Measurements from ENCODE around the gene CIC.

The CIC gene

DNA sequence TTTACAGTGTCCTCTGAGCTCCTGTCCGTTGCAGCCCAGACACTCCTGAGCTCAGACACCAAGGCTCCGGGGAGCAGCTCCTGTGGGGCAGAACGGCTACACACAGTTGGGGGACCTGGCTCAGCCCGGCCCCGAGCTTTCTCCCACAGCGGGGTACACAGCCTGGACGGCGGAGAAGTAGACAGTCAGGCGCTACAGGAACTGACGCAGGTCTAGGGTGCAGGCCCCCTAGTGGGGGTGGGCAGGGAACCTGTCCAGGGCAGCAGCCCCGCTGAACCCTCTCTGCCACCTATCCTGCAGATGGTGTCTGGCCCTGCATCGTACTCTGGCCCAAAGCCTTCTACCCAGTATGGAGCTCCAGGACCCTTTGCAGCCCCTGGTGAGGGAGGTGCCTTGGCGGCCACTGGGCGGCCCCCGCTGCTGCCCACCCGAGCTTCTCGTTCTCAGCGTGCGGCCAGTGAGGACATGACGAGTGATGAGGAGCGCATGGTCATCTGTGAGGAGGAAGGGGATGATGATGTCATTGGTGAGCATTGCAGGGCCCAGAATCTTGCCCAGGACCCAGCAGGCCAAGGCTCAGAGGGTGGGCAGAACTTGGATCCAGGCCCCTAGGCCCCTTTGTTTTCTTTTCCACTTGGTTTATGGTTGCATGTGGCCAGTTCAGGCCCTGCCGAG, 20.0 kb downstream of the CIC start:
- DNase-seq (ENCODE audit: low spot score), result no peak

DNA sequence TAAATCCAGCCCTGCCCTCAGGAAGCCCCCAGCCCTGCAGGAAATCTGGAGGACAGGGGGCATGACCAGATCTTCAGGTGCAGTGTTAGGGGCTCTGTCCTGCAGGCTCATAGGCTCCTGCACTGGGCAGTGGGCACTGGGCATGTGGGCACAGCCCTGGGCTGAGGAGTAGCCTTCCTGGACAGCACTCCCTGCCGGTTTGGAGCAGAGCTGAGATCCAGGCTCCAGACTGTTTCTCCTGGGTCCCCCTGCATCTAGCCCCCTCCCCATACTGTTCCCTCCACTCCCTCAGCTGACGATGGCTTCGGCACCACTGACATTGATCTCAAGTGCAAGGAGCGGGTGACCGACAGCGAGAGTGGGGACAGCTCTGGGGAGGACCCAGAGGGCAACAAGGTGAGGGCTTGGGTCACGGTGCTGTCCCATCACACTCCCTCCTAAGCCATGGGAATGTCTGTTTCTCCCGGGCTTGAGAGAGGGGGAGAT, 20.5 kb downstream of the CIC start:
- DNase-seq (ENCODE audit: low spot score), result no peak

DNA sequence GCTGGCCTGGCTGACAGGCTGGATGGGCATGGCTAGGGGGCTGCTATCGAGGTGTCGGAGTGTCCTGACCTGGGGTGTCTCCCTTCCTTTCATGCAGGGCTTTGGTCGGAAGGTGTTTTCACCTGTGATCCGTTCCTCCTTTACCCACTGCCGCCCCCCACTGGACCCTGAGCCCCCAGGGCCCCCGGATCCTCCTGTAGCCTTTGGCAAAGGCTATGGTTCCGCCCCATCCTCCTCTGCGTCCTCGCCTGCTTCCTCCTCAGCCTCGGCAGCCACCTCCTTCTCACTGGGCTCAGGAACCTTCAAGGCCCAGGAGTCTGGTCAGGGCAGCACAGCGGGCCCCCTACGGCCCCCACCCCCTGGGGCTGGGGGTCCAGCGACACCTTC, 21.1 kb downstream of the CIC start:
- DNase-seq (ENCODE audit: low spot score), result no peak

DNA sequence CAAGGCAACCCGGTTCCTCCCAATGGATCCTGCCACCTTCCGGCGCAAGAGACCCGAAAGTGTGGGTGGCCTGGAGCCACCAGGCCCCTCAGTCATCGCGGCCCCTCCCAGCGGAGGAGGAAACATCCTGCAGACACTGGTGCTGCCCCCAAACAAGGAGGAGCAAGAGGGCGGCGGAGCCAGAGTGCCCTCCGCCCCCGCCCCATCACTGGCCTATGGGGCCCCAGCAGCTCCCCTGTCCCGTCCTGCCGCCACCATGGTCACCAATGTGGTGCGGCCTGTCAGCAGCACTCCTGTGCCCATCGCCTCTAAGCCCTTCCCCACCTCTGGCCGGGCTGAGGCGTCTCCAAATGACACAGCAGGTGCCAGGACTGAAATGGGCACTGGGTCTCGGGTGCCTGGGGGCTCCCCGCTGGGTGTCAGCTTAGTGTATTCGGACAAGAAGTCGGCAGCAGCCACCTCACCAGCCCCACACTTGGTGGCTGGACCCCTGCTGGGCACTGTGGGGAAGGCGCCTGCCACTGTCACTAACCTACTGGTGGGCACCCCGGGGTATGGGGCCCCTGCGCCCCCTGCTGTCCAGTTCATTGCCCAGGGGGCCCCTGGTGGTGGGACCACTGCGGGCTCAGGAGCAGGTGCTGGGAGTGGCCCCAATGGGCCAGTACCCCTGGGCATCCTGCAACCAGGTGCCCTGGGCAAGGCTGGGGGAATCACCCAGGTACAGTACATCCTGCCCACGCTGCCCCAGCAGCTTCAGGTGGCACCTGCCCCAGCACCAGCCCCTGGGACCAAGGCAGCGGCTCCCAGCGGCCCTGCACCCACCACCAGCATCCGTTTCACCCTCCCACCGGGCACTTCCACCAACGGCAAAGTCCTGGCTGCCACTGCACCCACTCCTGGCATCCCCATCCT, 21.7 kb downstream of the CIC start:
- DNase-seq (ENCODE audit: low spot score), result peak; percentile 65

DNA sequence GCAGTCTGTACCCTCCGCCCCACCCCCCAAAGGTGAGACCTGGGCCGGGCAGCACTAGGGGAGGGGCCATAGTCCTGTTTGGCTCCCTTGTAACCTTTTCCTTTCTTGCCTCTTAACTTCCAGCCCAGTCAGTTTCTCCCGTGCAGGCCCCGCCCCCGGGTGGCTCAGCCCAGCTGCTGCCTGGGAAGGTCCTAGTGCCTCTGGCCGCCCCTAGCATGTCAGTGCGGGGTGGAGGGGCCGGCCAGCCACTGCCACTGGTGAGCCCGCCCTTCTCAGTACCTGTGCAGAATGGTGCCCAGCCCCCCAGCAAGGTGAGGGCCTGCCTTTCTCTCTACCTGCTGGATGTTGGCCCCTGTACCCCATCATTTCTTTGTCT, 22.4 kb downstream of the CIC start:
- DNase-seq (ENCODE audit: low spot score), result no peak

DNA sequence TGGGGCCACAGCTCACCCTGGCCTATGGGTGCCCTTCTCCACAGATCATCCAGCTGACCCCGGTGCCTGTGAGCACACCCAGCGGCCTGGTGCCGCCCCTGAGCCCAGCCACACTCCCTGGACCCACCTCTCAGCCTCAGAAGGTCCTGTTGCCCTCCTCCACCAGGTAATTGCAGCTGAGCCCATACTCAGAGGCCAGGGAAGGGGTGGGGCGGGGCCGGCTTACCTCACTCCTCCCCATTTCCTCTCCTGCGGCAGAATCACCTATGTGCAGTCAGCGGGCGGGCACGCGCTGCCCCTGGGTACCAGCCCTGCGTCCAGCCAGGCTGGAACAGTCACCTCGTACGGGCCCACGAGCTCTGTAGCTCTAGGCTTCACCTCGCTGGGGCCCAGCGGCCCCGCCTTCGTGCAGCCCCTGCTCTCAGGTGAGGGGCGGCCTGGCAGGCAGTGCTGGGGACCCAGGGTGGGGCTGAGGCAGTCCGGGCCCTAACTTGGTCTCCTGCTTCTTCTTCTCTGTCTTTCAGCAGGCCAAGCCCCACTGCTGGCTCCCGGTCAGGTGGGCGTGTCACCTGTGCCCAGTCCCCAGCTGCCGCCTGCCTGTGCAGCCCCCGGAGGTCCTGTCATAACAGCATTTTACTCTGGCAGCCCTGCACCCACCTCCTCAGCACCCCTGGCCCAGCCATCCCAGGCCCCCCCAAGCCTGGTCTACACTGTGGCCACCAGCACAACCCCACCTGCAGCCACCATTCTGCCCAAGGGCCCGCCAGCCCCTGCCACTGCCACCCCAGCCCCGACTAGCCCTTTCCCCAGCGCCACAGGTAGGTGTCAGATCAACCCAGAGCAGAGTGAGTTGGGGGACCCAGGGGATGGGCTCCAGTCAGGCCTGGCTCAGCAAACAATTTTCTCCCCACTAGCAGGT, 23.2 kb downstream of the CIC start:
- DNase-seq (ENCODE audit: low spot score), result no peak

DNA sequence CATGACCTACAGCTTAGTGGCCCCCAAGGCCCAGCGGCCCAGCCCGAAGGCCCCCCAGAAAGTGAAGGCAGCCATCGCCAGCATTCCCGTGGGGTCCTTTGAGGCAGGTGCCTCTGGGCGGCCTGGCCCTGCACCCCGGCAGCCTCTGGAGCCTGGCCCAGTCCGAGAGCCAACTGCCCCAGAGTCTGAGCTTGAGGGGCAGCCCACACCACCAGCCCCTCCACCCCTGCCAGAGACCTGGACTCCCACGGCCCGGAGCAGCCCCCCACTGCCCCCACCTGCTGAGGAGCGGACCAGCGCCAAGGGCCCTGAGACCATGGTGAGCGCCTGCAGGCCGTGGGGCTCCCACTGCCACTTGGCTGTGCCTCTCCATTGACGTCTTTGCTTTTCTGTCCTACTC, 23.9 kb downstream of the CIC start:
- DNase-seq (ENCODE audit: low spot score), result no peak

DNA sequence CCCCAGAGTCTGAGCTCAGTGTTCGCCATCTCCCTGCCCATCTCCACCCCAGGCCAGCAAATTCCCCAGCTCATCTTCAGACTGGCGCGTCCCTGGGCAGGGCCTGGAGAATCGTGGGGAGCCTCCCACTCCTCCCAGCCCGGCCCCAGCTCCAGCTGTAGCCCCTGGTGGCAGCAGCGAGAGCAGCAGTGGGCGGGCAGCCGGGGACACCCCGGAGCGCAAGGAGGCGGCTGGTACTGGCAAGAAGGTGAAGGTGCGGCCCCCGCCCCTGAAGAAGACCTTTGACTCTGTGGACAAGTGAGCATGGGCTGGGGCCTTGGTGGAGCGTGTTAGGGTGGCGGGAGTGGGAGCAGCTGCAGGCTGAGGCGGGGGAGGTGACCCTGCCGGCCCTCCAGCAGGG, 24.5 kb downstream of the CIC start:
- no peak for DNase-seq (ENCODE audit: low spot score)

DNA sequence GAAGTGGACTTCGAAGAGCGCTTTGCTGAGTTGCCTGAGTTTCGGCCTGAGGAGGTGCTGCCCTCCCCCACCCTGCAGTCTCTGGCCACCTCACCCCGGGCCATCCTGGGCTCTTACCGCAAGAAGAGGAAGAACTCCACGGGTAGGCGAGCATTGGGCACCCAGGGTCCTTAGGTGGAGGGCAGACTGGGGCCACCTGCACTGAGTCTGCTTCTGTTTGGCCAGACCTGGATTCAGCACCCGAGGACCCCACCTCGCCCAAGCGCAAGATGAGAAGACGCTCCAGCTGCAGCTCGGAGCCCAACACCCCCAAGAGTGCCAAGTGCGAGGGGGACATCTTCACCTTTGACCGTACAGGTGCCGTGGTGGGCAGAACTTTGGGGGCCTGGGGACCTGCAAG, 24.9 kb downstream of the CIC start:
- DNase-seq (ENCODE audit: low spot score), result no peak

DNA sequence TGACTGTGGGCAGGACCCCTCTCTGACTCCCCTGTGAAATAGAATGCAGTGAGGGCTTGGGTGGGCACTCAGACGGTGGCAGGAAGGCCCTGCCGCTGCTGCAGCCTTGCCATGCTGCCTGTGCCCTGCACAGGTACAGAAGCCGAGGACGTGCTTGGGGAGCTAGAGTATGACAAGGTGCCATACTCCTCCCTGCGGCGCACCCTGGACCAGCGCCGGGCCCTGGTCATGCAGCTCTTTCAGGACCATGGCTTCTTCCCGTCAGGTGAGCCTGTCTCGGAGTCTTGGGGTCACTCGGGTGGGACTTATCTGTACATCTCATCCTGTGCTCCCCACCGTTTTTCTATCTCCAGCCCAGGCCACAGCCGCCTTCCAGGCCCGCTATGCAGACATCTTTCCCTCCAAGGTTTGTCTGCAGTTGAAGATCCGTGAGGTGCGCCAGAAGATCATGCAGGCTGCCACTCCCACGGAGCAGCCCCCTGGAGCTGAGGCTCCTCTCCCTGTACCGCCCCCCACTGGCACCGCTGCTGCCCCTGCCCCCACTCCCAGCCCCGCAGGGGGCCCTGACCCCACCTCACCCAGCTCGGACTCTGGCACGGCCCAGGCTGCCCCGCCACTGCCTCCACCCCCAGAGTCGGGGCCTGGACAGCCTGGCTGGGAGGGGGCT, 25.6 kb downstream of the CIC start:
- no peak for DNase-seq (ENCODE audit: low spot score)

DNA sequence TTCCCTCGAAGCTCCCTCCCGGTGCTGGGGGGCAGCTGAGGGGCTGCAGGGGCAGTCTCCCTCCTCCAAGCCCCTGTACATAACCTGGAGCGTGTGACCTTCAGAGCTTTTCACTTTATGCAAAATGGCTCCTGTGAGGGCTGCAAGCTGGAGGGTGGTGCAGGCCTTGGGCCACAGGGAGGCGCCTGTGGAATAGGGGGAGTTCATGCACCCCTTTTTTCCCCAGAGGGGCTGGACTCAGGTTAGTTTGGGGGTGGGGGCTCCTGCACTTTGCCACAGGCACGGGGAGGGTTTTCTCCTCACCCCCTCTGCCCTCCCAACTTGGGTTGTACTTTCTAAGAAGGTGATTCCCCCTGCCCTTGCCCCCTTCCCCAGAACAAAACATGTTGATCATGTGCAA, 26.3 kb downstream of the CIC start:
- DNase-seq (ENCODE audit: low spot score), result no peak

DNA sequence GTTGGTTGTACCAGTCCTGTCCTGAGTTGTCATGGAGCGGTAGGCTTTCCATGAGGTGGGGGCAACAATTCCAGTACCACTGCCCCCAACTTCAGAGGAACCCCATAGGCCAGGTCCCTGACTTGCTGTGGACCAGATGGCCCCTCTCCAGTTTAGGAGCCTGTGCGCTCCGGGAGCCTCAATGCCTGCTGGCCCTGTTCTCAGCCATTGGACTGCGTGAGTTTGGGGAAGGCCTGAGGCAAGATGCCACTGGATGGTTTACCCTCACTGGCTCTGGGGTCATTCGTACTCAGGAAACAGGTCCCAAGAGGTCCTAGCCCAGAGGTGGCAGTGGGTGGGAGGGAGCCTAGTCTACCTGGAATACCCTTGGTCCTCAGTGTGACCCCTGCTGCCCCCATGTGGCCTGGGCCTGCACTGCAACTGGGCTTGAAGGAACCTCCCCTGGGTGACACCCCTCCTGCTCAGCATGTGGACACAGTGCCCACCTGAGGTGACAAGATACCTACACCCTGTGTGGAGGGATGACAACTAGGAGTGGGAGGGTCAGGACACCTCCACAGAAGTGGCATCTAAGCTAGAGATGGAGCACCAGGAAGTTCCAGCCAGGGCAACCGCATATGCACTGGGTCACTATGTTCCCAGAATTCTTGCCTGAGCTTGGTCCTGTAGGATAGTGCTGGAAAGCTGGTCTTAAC, 26.9 kb downstream of the CIC start:
- peak; percentile 87 for DNase-seq (ENCODE audit: low spot score)

DNA sequence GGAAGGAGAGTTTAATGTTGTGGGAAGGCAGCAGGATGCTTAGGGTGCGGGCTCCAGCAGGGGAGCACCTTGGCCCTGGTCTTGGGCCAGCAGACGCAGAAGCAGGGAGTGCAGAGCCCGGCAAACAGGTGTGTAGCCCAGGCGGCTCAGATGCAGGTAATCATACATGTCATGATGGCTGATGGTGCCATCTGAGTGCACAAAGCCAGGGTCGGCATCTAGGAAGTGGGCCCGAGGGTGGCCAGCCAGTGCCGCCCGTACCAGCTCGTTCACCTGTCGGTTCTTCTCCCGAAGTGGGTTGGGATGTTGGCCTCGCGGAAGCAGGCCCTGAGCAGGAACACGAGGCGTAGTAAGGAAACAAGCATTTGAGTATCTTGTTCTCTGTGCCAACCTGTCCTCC, 28.0 kb downstream of the CIC start:
- no peak for DNase-seq (ENCODE audit: low spot score)

DNA sequence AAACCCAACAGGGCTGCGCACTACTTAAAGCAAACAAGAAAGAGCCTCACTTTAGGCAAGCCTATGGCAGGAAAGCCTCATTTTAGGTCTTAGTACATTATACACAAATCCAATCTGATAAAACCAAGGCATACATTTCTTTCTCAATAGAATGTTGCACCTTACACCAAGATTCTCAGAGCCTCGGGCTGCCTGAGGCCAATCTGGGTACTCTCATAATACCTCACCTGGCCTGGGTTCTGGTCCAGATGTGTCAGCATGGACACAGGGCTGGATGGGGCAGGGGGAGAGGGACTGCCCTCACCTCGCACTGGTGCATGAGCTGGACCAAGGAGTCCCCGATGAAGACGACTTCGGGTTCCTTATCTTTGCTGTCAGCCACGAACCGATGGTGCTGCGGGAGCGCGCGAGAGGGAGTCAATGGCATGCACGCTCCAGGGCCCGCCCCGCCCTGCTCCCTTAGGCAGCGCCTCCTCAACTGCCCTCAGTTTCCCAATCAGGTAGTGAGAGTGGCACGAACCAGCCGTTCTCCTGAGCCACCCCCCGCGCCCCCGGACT, 32.7 kb downstream of the CIC start, which contains the start of gene PRR19:
PRR19 (plus strand) TSS at position 487 of the 558 bp plus-strand sequence. CDS start 7,453 bp downstream, outside the sequence.
- DNase-seq (ENCODE audit: low spot score), result peak; percentile 41

DNA sequence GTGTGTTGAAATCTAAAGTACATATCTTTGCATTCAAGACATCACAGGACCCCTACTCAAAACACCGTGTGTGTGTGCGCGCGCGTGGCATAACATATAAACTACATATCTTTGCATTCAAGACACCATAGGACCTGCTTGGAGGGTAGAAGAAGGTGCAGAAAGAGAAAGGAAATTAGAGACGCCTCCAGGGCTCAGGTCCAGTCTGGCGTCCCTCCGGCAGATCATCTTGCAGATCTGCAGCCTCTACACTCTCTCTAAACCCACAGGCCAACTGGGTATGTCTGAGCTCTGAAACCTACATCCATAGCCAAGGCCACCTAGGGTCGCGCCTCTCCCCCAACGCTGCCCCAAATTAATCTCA, 34.0 kb downstream of the CIC start:
- DNase-seq (ENCODE audit: low spot score), result no peak

DNA sequence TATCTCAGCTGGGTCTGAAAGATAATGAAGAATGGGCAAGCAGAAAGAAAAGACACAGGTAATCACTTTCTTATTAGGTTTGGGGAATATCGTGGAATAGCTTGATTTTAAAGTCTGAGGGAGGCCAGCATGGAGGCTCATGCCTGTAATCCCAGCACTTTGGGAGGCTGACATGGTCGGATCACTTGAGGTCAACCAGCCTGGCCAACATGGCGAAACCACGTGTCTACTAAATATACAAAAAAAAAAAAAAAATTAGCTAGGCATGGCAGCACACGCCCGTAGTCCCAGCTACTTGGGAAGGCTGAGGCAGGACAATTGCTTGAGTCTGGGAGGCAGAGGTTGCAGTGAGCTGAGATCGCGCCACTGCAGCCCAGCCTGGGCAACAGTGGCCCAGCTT, 34.8 kb downstream of the CIC start:
- no peak for DNase-seq (ENCODE audit: low spot score)

DNA sequence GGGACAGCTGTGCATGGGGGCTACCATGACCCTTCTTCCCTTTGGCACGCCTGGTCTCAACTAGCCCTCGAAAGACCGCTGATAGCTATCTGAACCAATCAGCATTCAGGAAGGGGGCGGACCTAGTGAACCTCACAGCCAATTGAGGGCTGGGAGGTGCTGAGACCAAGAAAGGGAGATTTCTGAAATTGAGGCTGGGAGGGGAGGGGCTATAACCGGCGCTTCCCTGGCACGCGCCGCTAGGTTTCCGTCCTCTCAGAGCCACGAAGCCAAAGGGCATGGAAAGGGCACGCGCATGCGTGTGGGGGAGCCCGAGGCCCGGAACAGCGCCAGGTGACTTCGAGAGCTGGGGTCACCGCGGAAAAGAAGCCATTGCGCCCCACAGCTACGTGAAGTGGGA, 37.6 kb downstream of the CIC start:
- no peak for DNase-seq (ENCODE audit: low spot score)

DNA sequence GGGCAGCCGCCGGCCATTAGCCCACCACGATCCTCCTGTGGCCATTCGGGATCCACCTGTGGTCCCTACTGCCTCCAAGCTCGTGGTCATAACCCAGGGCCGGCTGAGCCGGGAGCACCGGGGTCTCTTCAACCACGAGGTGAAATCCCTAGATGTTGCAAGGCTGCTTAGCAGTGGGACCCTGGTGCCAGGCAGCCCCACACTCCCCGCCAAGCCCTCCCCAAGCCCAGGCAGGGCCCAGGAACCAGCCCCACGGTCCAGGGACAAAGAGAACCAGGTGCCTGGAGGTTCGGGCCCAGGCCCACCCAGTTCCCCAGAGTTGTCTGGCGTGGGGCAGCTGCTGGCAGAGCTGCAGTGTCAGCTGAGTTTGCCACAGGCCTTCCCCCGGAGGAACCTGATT, 40.6 kb downstream of the CIC start:
- DNase-seq (ENCODE audit: low spot score), result no peak

DNA sequence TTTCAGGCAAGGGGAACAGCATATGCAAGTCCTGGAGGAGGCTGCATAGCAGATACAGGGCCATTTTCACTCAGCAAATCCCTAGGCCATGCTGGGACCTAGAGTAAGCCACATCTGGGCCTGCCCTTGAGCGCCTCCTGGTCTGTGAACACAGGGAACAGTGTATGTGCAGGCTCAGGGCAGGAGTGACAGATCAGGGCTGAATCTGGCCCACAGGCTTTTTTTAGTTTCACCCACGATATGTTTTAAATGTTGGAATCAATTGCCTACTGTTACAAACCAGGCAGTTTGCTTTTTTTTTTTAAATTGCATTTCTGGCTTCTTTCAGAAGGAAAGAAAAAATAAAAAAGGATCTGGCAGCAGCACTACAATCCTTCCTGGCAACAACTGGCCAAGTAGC, 42.6 kb downstream of the CIC start:
- DNase-seq (ENCODE audit: low spot score), result no peak

DNA sequence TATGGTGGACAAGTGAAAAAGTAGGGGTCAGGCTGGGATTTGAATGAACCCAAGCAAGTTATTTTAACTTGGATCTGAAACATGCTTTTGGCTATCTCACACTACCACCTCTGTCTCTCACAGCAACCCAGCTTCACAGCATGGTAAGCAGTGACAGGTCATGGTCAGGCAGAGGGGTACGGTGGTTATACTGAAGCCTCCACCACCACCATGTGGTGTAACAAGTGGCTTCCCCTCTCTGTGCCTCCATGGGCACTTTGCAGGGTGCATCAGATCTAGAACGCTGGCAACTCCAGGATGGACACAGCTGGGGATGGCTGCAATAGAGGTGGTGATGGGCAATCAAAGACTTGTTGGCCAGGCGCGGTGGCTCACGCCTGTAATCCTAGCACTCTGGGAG, 43.3 kb downstream of the CIC start:
- DNase-seq (ENCODE audit: low spot score), result no peak

All from hematopoietic multipotent progenitor cell treated with erythropoietin and hydrocortisone succinate and interleukin-3 and kit ligand, for 17 days (in vitro differentiated cells).